ENCODE data around the gene TMEM123.

The TMEM123 gene

DNA sequence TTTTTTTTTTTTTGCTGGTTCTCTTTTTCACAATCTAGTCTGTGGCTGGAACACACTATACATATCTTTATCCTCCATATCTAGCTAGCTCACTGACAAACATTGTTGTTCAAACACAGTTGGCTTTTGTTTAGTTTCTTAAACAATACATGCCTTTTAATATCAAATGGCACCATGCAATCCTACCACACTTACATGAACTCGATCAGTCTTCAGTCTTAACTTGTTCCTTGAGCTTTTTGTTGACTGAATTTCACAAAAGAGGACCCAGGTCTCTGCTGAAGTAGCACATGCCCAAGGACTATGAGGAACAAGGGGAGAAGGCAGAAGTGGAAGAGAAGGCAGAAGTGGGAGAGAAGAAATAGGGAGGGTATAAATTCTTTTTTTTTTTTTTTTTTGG, 25.5 kb downstream of the TMEM123 start:
- WGBS, 2 donors (ENCODE audit: extremely low coverage in 2 of 2, insufficient read length in 2 of 2, insufficient replicate concordance in 1 of 2): no CpG with 5 or more reads among the region's 1 CpG
- Histone ChIP-seq H4K8ac (ENCODE audit: low read depth, low read length) (no peak overlapping the region), H3K23ac (ENCODE audit: low read depth, low read length, poor library complexity) (no peak overlapping the region), H3K14ac (ENCODE audit: low read length) (no peak overlapping the region), H3K27ac (replicated peaks; ENCODE audit: low read length) (no peak overlapping the region), H2AK5ac (ENCODE audit: low read depth, low read length) (no peak overlapping the region), H2BK120ac (ENCODE audit: low read depth, low read length) (no peak overlapping the region), H3K9me3 (replicated peaks in 1 of 2; ENCODE audit: control insufficient read depth in 2 of 2, insufficient read depth in 1 of 2, low read depth in 1 of 2, low read length in 2 of 2) (peaks cover 0 to 5% of the 10 kb centered on the region in 2 donors), H2BK12ac (ENCODE audit: low read length) (no peak overlapping the region), H4K91ac (ENCODE audit: low read depth, low read length, poor library complexity) (no peak overlapping the region), H2AFZ (ENCODE audit: low read length) (no peak overlapping the region), H3K9ac (ENCODE audit: low read depth, low read length, poor library complexity) (no peak overlapping the region), H3K4me2 (ENCODE audit: insufficient read depth, low read length, poor library complexity, severe bottlenecking) (no peak overlapping the region), H2BK15ac (ENCODE audit: low read length) (no peak overlapping the region), H3K4ac (ENCODE audit: low read length) (no peak overlapping the region), H2BK5ac (ENCODE audit: low read length) (no peak overlapping the region), H3K36me3 (replicated peaks in 1 of 2; ENCODE audit: control insufficient read depth in 2 of 2, insufficient read depth in 2 of 2, low read length in 2 of 2) (peaks cover 0 to 13% of the 10 kb centered on the region in 2 donors), H3K4me3 (ENCODE audit: low read length in 2 of 2) (no peak overlapping the region), H3K79me1 (ENCODE audit: low read depth, low read length) (peaks cover 2% of the 10 kb centered on the region), H3K18ac (ENCODE audit: low read length) (no peak overlapping the region), H3K4me1 (ENCODE audit: control insufficient read depth in 2 of 2, insufficient read depth in 1 of 2, low read depth in 1 of 2, low read length in 2 of 2) (peaks cover 0 to 10% of the 10 kb centered on the region in 2 donors), H3K27me3 (ENCODE audit: control insufficient read depth in 3 of 3, insufficient read depth in 3 of 3, low read depth in 1 of 3, low read length in 3 of 3) (no peaks in the 10 kb centered on the region)
- no peak for DNase-seq (ENCODE audit: low spot score)

DNA sequence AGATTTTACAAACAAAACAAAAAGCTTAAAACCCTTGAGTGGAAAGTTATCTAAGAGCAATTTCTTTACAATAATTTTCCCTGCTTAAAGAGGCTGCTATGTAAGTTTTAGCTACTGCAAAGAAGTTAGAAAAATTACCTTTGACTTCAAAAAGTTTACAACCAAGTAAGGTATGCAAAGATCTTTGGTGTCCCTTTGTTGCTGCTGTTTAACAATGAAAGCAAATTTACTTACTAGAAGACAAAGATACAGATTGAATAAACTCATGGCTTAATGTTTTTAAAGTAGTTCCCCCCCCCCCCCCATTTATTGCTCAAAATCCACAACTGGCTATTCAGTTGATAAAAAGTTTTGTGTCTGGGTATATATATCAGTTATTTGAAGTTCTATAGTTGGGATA, 26.0 kb downstream of the TMEM123 start:
- no peak overlapping the region for H2AK5ac ChIP-seq (ENCODE audit: low read depth, low read length)
- H3K9me3 ChIP-seq (replicated peaks in 1 of 2; ENCODE audit: control insufficient read depth in 2 of 2, insufficient read depth in 1 of 2, low read depth in 1 of 2, low read length in 2 of 2): peaks cover 0 to 2% of the 10 kb centered on the region in 2 donors
- H2BK15ac ChIP-seq (ENCODE audit: low read length): no peak overlapping the region
- H4K8ac ChIP-seq (ENCODE audit: low read depth, low read length): no peak overlapping the region
- no peak overlapping the region for H3K18ac ChIP-seq (ENCODE audit: low read length)
- no peak overlapping the region for H4K91ac ChIP-seq (ENCODE audit: low read depth, low read length, poor library complexity)
- H2BK120ac ChIP-seq (ENCODE audit: low read depth, low read length): no peak overlapping the region
- no peak overlapping the region for H3K14ac ChIP-seq (ENCODE audit: low read length)
- H3K27ac ChIP-seq (replicated peaks; ENCODE audit: low read length): no peak overlapping the region
- H3K4me3 ChIP-seq (ENCODE audit: low read length in 2 of 2): no peak overlapping the region
- H3K4me1 ChIP-seq (ENCODE audit: control insufficient read depth in 2 of 2, insufficient read depth in 1 of 2, low read depth in 1 of 2, low read length in 2 of 2): peaks cover 0 to 10% of the 10 kb centered on the region in 2 donors
- H2BK5ac ChIP-seq (ENCODE audit: low read length): no peak overlapping the region
- H3K36me3 ChIP-seq (replicated peaks in 1 of 2; ENCODE audit: control insufficient read depth in 2 of 2, insufficient read depth in 2 of 2, low read length in 2 of 2): peaks cover 0 to 8% of the 10 kb centered on the region in 2 donors
- peaks cover 2% of the 10 kb centered on the region for H3K79me1 ChIP-seq (ENCODE audit: low read depth, low read length)
- H3K4me2 ChIP-seq (ENCODE audit: insufficient read depth, low read length, poor library complexity, severe bottlenecking): no peak overlapping the region
- no peaks in the 10 kb centered on the region for H3K27me3 ChIP-seq (ENCODE audit: control insufficient read depth in 3 of 3, insufficient read depth in 3 of 3, low read depth in 1 of 3, low read length in 3 of 3)
- no peak overlapping the region for H3K4ac ChIP-seq (ENCODE audit: low read length)
- no peak overlapping the region for H3K23ac ChIP-seq (ENCODE audit: low read depth, low read length, poor library complexity)
- no peak overlapping the region for H3K9ac ChIP-seq (ENCODE audit: low read depth, low read length, poor library complexity)
- H2AFZ ChIP-seq (ENCODE audit: low read length): no peak overlapping the region
- no peak for DNase-seq (ENCODE audit: low spot score)
- H2BK12ac ChIP-seq (ENCODE audit: low read length): no peak overlapping the region

DNA sequence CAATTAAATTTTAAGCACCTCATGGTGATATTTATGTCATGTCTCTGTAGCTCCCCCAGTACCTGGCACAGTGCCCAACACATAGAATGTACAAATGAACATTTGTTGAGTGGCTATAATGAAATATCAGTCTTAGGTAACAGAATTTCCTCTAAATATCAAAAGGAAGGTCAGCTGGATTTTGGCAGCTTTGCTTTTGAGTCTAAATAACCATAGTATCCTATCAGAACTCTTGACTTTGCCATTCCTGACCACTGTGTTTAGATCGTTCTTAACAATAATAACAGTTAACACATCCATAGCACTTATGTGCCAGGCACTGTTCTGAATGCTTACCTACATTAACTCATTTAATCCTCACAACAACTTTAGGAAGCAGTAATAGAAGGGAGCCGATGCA, 26.6 kb downstream of the TMEM123 start:
- Histone ChIP-seq H2BK120ac (ENCODE audit: low read depth, low read length) (no peak overlapping the region), H2BK12ac (ENCODE audit: low read length) (no peak overlapping the region), H4K8ac (ENCODE audit: low read depth, low read length) (no peak overlapping the region), H3K4me2 (ENCODE audit: insufficient read depth, low read length, poor library complexity, severe bottlenecking) (no peak overlapping the region), H3K23ac (ENCODE audit: low read depth, low read length, poor library complexity) (no peak overlapping the region), H3K18ac (ENCODE audit: low read length) (no peak overlapping the region), H2AK5ac (ENCODE audit: low read depth, low read length) (no peak overlapping the region), H3K79me1 (ENCODE audit: low read depth, low read length) (peaks cover 2% of the 10 kb centered on the region), H3K4me1 (ENCODE audit: control insufficient read depth in 2 of 2, insufficient read depth in 1 of 2, low read depth in 1 of 2, low read length in 2 of 2) (peaks cover 0 to 10% of the 10 kb centered on the region in 2 donors), H3K9me3 (replicated peaks in 1 of 2; ENCODE audit: control insufficient read depth in 2 of 2, insufficient read depth in 1 of 2, low read depth in 1 of 2, low read length in 2 of 2) (no peaks in the 10 kb centered on the region), H3K27ac (replicated peaks; ENCODE audit: low read length) (no peak overlapping the region), H3K4ac (ENCODE audit: low read length) (no peak overlapping the region), H2BK15ac (ENCODE audit: low read length) (no peak overlapping the region), H3K9ac (ENCODE audit: low read depth, low read length, poor library complexity) (no peak overlapping the region), H3K36me3 (replicated peaks in 1 of 2; ENCODE audit: control insufficient read depth in 2 of 2, insufficient read depth in 2 of 2, low read length in 2 of 2) (peaks cover 0 to 7% of the 10 kb centered on the region in 2 donors), H3K27me3 (ENCODE audit: control insufficient read depth in 3 of 3, insufficient read depth in 3 of 3, low read depth in 1 of 3, low read length in 3 of 3) (no peaks in the 10 kb centered on the region), H2BK5ac (ENCODE audit: low read length) (no peak overlapping the region), H3K14ac (ENCODE audit: low read length) (no peak overlapping the region), H3K4me3 (ENCODE audit: low read length in 2 of 2) (no peak overlapping the region), H4K91ac (ENCODE audit: low read depth, low read length, poor library complexity) (no peak overlapping the region), H2AFZ (ENCODE audit: low read length) (no peak overlapping the region)
- DNase-seq (ENCODE audit: low spot score): no peak
- no CpG with 5 or more reads among the region's 2 CpGs for WGBS, 2 donors (ENCODE audit: extremely low coverage in 2 of 2, insufficient read length in 2 of 2, insufficient replicate concordance in 1 of 2)

DNA sequence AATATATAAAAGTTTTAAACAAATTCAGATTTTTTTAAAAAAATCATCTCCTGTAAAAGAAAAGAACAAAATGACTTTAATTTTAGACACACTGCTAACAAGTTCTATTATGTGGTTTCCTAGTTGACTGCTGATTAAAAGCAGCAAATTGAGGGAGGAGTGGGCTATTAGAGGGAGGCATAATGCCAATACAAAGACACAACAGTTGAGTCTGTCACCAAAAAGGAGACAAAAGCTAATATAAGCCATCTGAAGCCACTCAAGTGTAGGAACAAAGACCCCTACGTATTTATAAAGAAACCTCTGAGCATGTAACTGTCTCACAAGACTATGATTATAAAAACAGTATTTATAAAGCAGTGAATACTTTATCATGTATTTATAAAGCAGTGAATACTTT, 28.6 kb downstream of the TMEM123 start:
- H2BK5ac ChIP-seq (ENCODE audit: low read length): no peak overlapping the region
- no peak overlapping the region for H2AK5ac ChIP-seq (ENCODE audit: low read depth, low read length)
- H3K4me3 ChIP-seq (ENCODE audit: low read length in 2 of 2): no peak overlapping the region
- H2BK12ac ChIP-seq (ENCODE audit: low read length): no peak overlapping the region
- H3K4me1 ChIP-seq (ENCODE audit: control insufficient read depth in 2 of 2, insufficient read depth in 1 of 2, low read depth in 1 of 2, low read length in 2 of 2): peaks cover 0 to 4% of the 10 kb centered on the region in 2 donors
- H3K79me1 ChIP-seq (ENCODE audit: low read depth, low read length): peaks cover 2% of the 10 kb centered on the region
- no peak overlapping the region for H3K27ac ChIP-seq (replicated peaks; ENCODE audit: low read length)
- no peak for DNase-seq (ENCODE audit: low spot score)
- H3K27me3 ChIP-seq (ENCODE audit: control insufficient read depth in 3 of 3, insufficient read depth in 3 of 3, low read depth in 1 of 3, low read length in 3 of 3): no peaks in the 10 kb centered on the region
- no CpG with 5 or more reads among the region's 1 CpG for WGBS, 2 donors (ENCODE audit: extremely low coverage in 2 of 2, insufficient read length in 2 of 2, insufficient replicate concordance in 1 of 2)
- no peak overlapping the region for H4K8ac ChIP-seq (ENCODE audit: low read depth, low read length)
- H3K36me3 ChIP-seq (replicated peaks in 1 of 2; ENCODE audit: control insufficient read depth in 2 of 2, insufficient read depth in 2 of 2, low read length in 2 of 2): peaks cover 0 to 7% of the 10 kb centered on the region in 2 donors
- no peak overlapping the region for H3K9ac ChIP-seq (ENCODE audit: low read depth, low read length, poor library complexity)
- H3K4me2 ChIP-seq (ENCODE audit: insufficient read depth, low read length, poor library complexity, severe bottlenecking): no peak overlapping the region
- H3K23ac ChIP-seq (ENCODE audit: low read depth, low read length, poor library complexity): no peak overlapping the region
- H3K18ac ChIP-seq (ENCODE audit: low read length): no peak overlapping the region
- H2BK15ac ChIP-seq (ENCODE audit: low read length): no peak overlapping the region
- H3K14ac ChIP-seq (ENCODE audit: low read length): no peak overlapping the region
- H3K9me3 ChIP-seq (replicated peaks in 1 of 2; ENCODE audit: control insufficient read depth in 2 of 2, insufficient read depth in 1 of 2, low read depth in 1 of 2, low read length in 2 of 2): no peaks in the 10 kb centered on the region
- no peak overlapping the region for H3K4ac ChIP-seq (ENCODE audit: low read length)
- H2BK120ac ChIP-seq (ENCODE audit: low read depth, low read length): no peak overlapping the region
- H4K91ac ChIP-seq (ENCODE audit: low read depth, low read length, poor library complexity): no peak overlapping the region
- no peak overlapping the region for H2AFZ ChIP-seq (ENCODE audit: low read length)
